IMR-90 (cell line): ENCODE measurements around the gene MYO9B. TPM values are rescaled to one million over a fixed set of nuclear protein-coding genes. Genes with fewer than 3 reads are reported as not detected.

Source experiments
- ATAC-seq: fragments of 200-7000 bp; cut with Tn5 transposase; 2 replicates; pipeline ENCODE4 v1.9.1; 2020; ENCODE audit warnings: low read depth, mild to moderate bottlenecking, moderate library complexity
- BruUV-seq: library from RNA; stranded (reverse); fragments of 400-500 nt; replicated peaks from 2 replicates; lab custom pipeline; 2021; lab: Mats Ljungman, UMichigan
- CTCF ChIA-PET: fragments of 300-600 bp; formaldehyde crosslinking; extraction: SDS; loops from one replicate; lab custom pipeline; 2021; ENCODE audit warnings: antibody characterized with exemption; lab: Yijun Ruan, JAX
- POLR2A ChIA-PET: fragments of 300-600 bp; sonication (Branson Sonifier 250); formaldehyde crosslinking; loops from one replicate; lab custom pipeline; 2022; ENCODE audit warnings: antibody characterized with exemption; ENCODE audit not compliant: unreplicated experiment; lab: Charles Lee
- DNase-seq: peaks from one replicate; pipeline ENCODE4 v3.0.0; 2013
- H2AFZ ChIP-seq: replicated peaks from 2 replicates; pipeline ENCODE3; 2013; ENCODE audit warnings: low read length, mild to moderate bottlenecking; ENCODE audit not compliant: poor library complexity
- H2AK5ac ChIP-seq: 2 replicates; pipeline ENCODE4 v1.6.1; 2013; ENCODE audit warnings: low read depth, low read length, inconsistent platforms
- H2AK9ac ChIP-seq: replicated peaks from 2 replicates; pipeline ENCODE3; 2013; ENCODE audit warnings: mild to moderate bottlenecking, low read depth, low read length, moderate library complexity; ENCODE audit not compliant: poor library complexity
- H2BK120ac ChIP-seq: 2 replicates; pipeline ENCODE4 v1.6.1; 2013; ENCODE audit warnings: low read depth, low read length, inconsistent platforms
- H2BK15ac ChIP-seq: 3 replicates; pipeline ENCODE4 v1.6.1; 2013; ENCODE audit warnings: low read depth, low read length, inconsistent platforms
- H2BK20ac ChIP-seq: 2 replicates; pipeline ENCODE4 v1.6.1; 2013; ENCODE audit warnings: low read depth, mild to moderate bottlenecking, inconsistent platforms, low read length, moderate library complexity
- H2BK5ac ChIP-seq: 2 replicates; pipeline ENCODE4 v1.6.1; 2013; ENCODE audit warnings: mild to moderate bottlenecking, low read depth, low read length, inconsistent platforms; ENCODE audit not compliant: poor library complexity, severe bottlenecking
- H3K14ac ChIP-seq: replicated peaks from 2 replicates; pipeline ENCODE4 v1.6.1; 2013; ENCODE audit warnings: low read depth, low read length, inconsistent platforms
- H3K18ac ChIP-seq: 2 replicates; pipeline ENCODE4 v1.6.1; 2013; ENCODE audit warnings: low read depth, low read length, control low read depth
- H3K23ac ChIP-seq: 2 replicates; pipeline ENCODE4 v1.6.1; 2013; ENCODE audit warnings: low read depth, low read length, inconsistent platforms
- H3K27ac ChIP-seq: 2 replicates; pipeline ENCODE4 v1.5.1; 2013; ENCODE audit warnings: mild to moderate bottlenecking, control low read depth, low read length; ENCODE audit not compliant: insufficient read depth
- H3K27me3 ChIP-seq: 2 replicates; pipeline ENCODE4 v1.6.1; 2013; ENCODE audit warnings: low read length; ENCODE audit not compliant: control insufficient read depth, insufficient read depth
- H3K36me3 ChIP-seq: 2 replicates; pipeline ENCODE4 v1.6.1; 2013; ENCODE audit warnings: low read length, mixed read lengths; ENCODE audit not compliant: control insufficient read depth, insufficient read depth
- H3K4ac ChIP-seq: 2 replicates; pipeline ENCODE4 v1.6.1; 2013; ENCODE audit warnings: low read depth, low read length, inconsistent platforms
- H3K4me1 ChIP-seq: 2 replicates; pipeline ENCODE4 v1.6.1; 2013; ENCODE audit warnings: low read length, mixed read lengths; ENCODE audit not compliant: control insufficient read depth, insufficient read depth
- H3K4me2 ChIP-seq: 2 replicates; pipeline ENCODE4 v1.6.1; 2013; ENCODE audit warnings: low read depth, mild to moderate bottlenecking, control low read depth, low read length, moderate library complexity
- H3K4me3 ChIP-seq: 2 replicates; pipeline ENCODE4 v1.5.1; 2013; ENCODE audit warnings: low read depth, mild to moderate bottlenecking, control low read depth, low read length, moderate library complexity; ENCODE audit not compliant: insufficient read depth
- H3K56ac ChIP-seq: 2 replicates; pipeline ENCODE4 v1.6.1; 2013; ENCODE audit warnings: low read length, inconsistent platforms; ENCODE audit not compliant: insufficient read depth; ENCODE audit errors: extremely low read depth
- H3K79me1 ChIP-seq, 2 experiments: 2 replicates each; pipeline ENCODE4 v1.6.1; 2013; ENCODE audit warnings: low read length in 2 of 2, inconsistent platforms in 1 of 2, low read depth in 1 of 2
- H3K9ac ChIP-seq: 2 replicates; pipeline ENCODE4 v1.6.1; 2013; ENCODE audit warnings: low read depth, low read length, control low read depth
- H3K9me1 ChIP-seq: 2 replicates; pipeline ENCODE4 v1.6.1; 2013; ENCODE audit warnings: low read length, inconsistent platforms; ENCODE audit not compliant: insufficient read depth
- H3K9me3 ChIP-seq: 2 replicates; pipeline ENCODE4 v1.6.1; 2013; ENCODE audit warnings: low read length; ENCODE audit not compliant: control insufficient read depth, insufficient read depth
- H4K20me1 ChIP-seq: 2 replicates; pipeline ENCODE4 v1.6.1; 2013; ENCODE audit warnings: low read length, inconsistent platforms; ENCODE audit not compliant: insufficient read depth
- H4K5ac ChIP-seq: 2 replicates; pipeline ENCODE4 v1.6.1; 2013; ENCODE audit warnings: mild to moderate bottlenecking, low read depth, low read length, control low read depth
- H4K8ac ChIP-seq, 2 experiments: 2 replicates each; pipeline ENCODE4 v1.6.1; 2013; ENCODE audit warnings: low read depth in 2 of 2, low read length in 2 of 2, control low read depth in 1 of 2, inconsistent platforms in 1 of 2
- H4K91ac ChIP-seq: 2 replicates; pipeline ENCODE4 v1.6.1; 2013; ENCODE audit warnings: low read depth, low read length, inconsistent platforms; ENCODE audit not compliant: insufficient read depth
- FOS ChIP-seq: fragments of 150-350 bp; IDR thresholded peaks from 2 replicates; pipeline ENCODE4 v1.6.1; 2016; ENCODE audit warnings: low read depth, low read length
- NFE2L2 ChIP-seq: fragments of 150-350 bp; IDR thresholded peaks from 2 replicates; pipeline ENCODE4 v1.6.1; 2016; ENCODE audit warnings: low read depth, mild to moderate bottlenecking, low read length
- WGBS, 2 experiments: methylation state at CpG; one replicate each; pipeline versions ENCODE4 v1.1.5 to v1.1.7; 2013; ENCODE audit warnings: missing lambda C conversion rate in 2 of 2; ENCODE audit not compliant: insufficient read length in 1 of 2; ENCODE audit errors: extremely low coverage in 2 of 2; 5-methylcytosine and 5-hydroxymethylcytosine counted together
- dilution Hi-C: fragments of 300-500 bp; cut with HindIII; formaldehyde crosslinking; loops from one replicate; pipeline ENCODE4 v1.14.3; 2018; ENCODE audit warnings: low sequenced_read_pairs; ENCODE audit not compliant: unreplicated experiment
- in situ Hi-C: fragments of 300-500 bp; cut with MboI; formaldehyde crosslinking; loops from 3 replicates; pipeline ENCODE4 v1.14.3; 2019; ENCODE audit warnings: low sequenced_read_pairs, inconsistent platforms, mixed read lengths
- intact Hi-C: fragments of 100-400 bp; cut with micrococcal nuclease; formaldehyde crosslinking; loops from 2 replicates; pipeline ENCODE4 v1.10.0; 2022
- polyA plus RNA-seq, 3 experiments: library from polyadenylated mRNA; depleted of rRNA; stranded (reverse); fragments of >200 nt; gene quantifications; 2 replicates each; pipeline ENCODE4 v1.2.3, GENCODE V29; 2012; ENCODE audit warnings: low replicate concordance in 1 of 3
- total RNA-seq: library from RNA; depleted of rRNA; stranded (reverse); fragments of >200 nt; gene quantifications from 2 replicates; pipeline ENCODE4 v1.2.3, GENCODE V29; 2012

MYO9B gene
- total and polyA plus RNA-seq, 2 of the 4 experiments (the other 2 are of a cell fraction): 61.8 to 77.8 TPM

- H3K56ac ChIP-seq: no peak overlapping the region
- H2AK9ac ChIP-seq: peak overlapping the region; percentile 85
- no peaks in the 10 kb centered on the region for H3K9me3 ChIP-seq
- peaks cover 24% of the 10 kb centered on the region for H3K36me3 ChIP-seq
- dilution Hi-C loops: no loop called here
- in situ Hi-C loops: no loop called here
- peak overlapping the region; percentile 86 for H2AFZ ChIP-seq
- H2AK5ac ChIP-seq: peak overlapping the region; percentile 70
- peak overlapping the region; percentile 30 for H4K5ac ChIP-seq
- H2BK20ac ChIP-seq: no peak overlapping the region
- peaks cover 10 to 13% of the 10 kb centered on the region in 2 experiments for H3K79me1 ChIP-seq
- H2BK5ac ChIP-seq: no peak overlapping the region
- H2BK120ac ChIP-seq: no peak overlapping the region
- peak overlapping the region; percentile 62; the same call in 1 of the 2 replicates for H3K27ac ChIP-seq
- no peak overlapping the region for H3K18ac ChIP-seq
- TF ChIP-seq NFE2L2: no peak
- TF ChIP-seq FOS: peak; percentile 70; the same call in 1 of the 2 replicates
- peaks cover 13% of the 10 kb centered on the region for H3K9me1 ChIP-seq
- H3K4me3 ChIP-seq: no peak overlapping the region
- no peak overlapping the region; the same call in 1 of the 2 replicates for H3K9ac ChIP-seq
- H3K14ac ChIP-seq: no peak overlapping the region
- POLR2A ChIA-PET: interaction anchor here (0.7 kb wide), 1 partner anchor 291 kb away, joined by 5 read pairs; no protein-coding TSS in a partner anchor
- no peaks in the 10 kb centered on the region for H4K20me1 ChIP-seq
- intact Hi-C loops: no loop called here
- WGBS, 2 experiments: no CpG with 5 or more reads among the region's 14 CpGs
- CTCF ChIA-PET: no interaction called here
- H3K23ac ChIP-seq: no peak overlapping the region
- H3K4ac ChIP-seq: peak overlapping the region; percentile 28; the same call in 1 of the 2 replicates
- H3K27me3 ChIP-seq: no peaks in the 10 kb centered on the region
- no peak overlapping the region for H4K91ac ChIP-seq
- ATAC-seq (peak; percentile 48), DNase-seq (peak; percentile 71)
- peak overlapping the region; percentile 17 to 71; a peak in 3 of 4 replicates for H4K8ac ChIP-seq
- peak overlapping the region; percentile 3; the same call in 1 of the 3 replicates for H2BK15ac ChIP-seq
- H3K4me2 ChIP-seq: no peak overlapping the region
- peaks cover 10% of the 10 kb centered on the region for H3K4me1 ChIP-seq
- no TSS peak for BruUV-seq
Measured at GRCh38 chr19:17220207-17220758, 144.7 kb downstream of the MYO9B start.
